K562 (cell line): ENCODE data around the gene PDK1. TPM values are rescaled to one million over a fixed set of nuclear protein-coding genes. Genes with fewer than 3 reads are reported as not detected.

Experiments used
- ATAC-seq: fragments of 200-7000 bp; cut with Tn5 transposase; 3 replicates; pipeline ENCODE4 v1.9.1; 2020; ENCODE audit warnings: moderate library complexity
- BruUV-seq: library from RNA; stranded (reverse); fragments of 400-500 nt; replicated peaks from 2 replicates; lab custom pipeline; 2021; lab: Mats Ljungman, UMichigan
- CTCF ChIA-PET: fragments of 300-600 bp; formaldehyde crosslinking; extraction: SDS; loops from one replicate; lab custom pipeline; 2021; ENCODE audit warnings: low intra/inter-chr PET ratio; lab: Yijun Ruan, JAX
- POLR2A ChIA-PET: fragments of 300-600, 350-650 bp; sonication (Branson Sonifier 250); formaldehyde crosslinking; extraction: SDS; loops from one replicate; lab custom pipeline; 2021; ENCODE audit warnings: antibody characterized with exemption, inconsistent platforms; lab: Yijun Ruan, JAX
- DNase-seq, 4 experiments: peaks; one replicate each; pipeline versions ENCODE4 v3.0.0 to v3.0.0-alpha.2; 2011 to 2018; ENCODE audit warnings: low spot score in 3 of 4, mixed read lengths in 3 of 4; ENCODE audit errors: extremely low read depth in 1 of 4
- FAIRE-seq: peaks from 2 replicates; lab custom pipeline; 2011; peaks lifted over from hg19 to GRCh38; lab: Jason Lieb, UNC
- H2AFZ ChIP-seq: 2 replicates; pipeline ENCODE4 v1.6.0; 2011; ENCODE audit warnings: low read depth, low read length, control low read depth, inconsistent platforms
- H3K27ac ChIP-seq: fragments of 200-600 bp; 3 replicates; pipeline ENCODE4 v1.8.0; 2011; ENCODE audit warnings: low read depth, mild to moderate bottlenecking, control low read depth, inconsistent platforms, low read length, moderate library complexity, mixed read lengths; ENCODE audit errors: extremely low read depth
- H3K27me3 ChIP-seq, 2 experiments: fragments of 300-600 bp in 1 of 2; 2 replicates in 1 of 2; 3 replicates in 1 of 2; pipeline versions ENCODE4 v1.6.0 to v1.8.0; 2011; ENCODE audit warnings: inconsistent platforms in 2 of 2, low read length in 2 of 2, mild to moderate bottlenecking in 1 of 2, mixed read lengths in 1 of 2, moderate library complexity in 1 of 2; ENCODE audit not compliant: control insufficient read depth in 2 of 2, insufficient read depth in 2 of 2
- H3K36me3 ChIP-seq: fragments of 300-600 bp; 3 replicates; pipeline ENCODE4 v1.8.0; 2011; ENCODE audit warnings: mild to moderate bottlenecking, low read length, inconsistent platforms; ENCODE audit not compliant: control insufficient read depth, insufficient read depth
- H3K4me1 ChIP-seq, 2 experiments: fragments of 200-600 bp in 1 of 2; replicated peaks in 1 of 2; 2 replicates in 1 of 2; 3 replicates in 1 of 2; pipeline versions ENCODE4 v1.5.1 to v1.8.0; 2011; ENCODE audit warnings: inconsistent platforms in 2 of 2, low read length in 2 of 2, mild to moderate bottlenecking in 1 of 2, mixed read lengths in 1 of 2, moderate library complexity in 1 of 2; ENCODE audit not compliant: control insufficient read depth in 2 of 2, insufficient read depth in 2 of 2
- H3K4me2 ChIP-seq: 2 replicates; pipeline ENCODE4 v1.6.1; 2011; ENCODE audit warnings: low read length, control low read depth, inconsistent platforms, mixed read lengths; ENCODE audit not compliant: insufficient read depth
- H3K4me3 ChIP-seq: fragments of 200-600 bp; sonication (generic), shearing (Covaris generic); 2 replicates; pipeline ENCODE4 v1.5.1; 2016; ENCODE audit warnings: control low read depth, inconsistent platforms
- H3K79me2 ChIP-seq: fragments of 200-600 bp; 3 replicates; pipeline ENCODE4 v1.8.0; 2011; ENCODE audit warnings: low read length, inconsistent platforms; ENCODE audit not compliant: control insufficient read depth, insufficient read depth
- H3K9ac ChIP-seq, 2 experiments: 2 replicates each; pipeline versions ENCODE4 v1.6.0 to v1.6.1; 2011; ENCODE audit warnings: low read depth in 2 of 2, low read length in 2 of 2, control low read depth in 1 of 2, inconsistent platforms in 1 of 2, mild to moderate bottlenecking in 1 of 2, mixed read lengths in 1 of 2; ENCODE audit not compliant: insufficient read depth in 1 of 2
- H3K9me1 ChIP-seq: one replicate; pipeline ENCODE4 v1.6.0; 2011; ENCODE audit warnings: inconsistent platforms, mild to moderate bottlenecking, low read length, moderate library complexity; ENCODE audit not compliant: control insufficient read depth, insufficient read depth
- H3K9me3 ChIP-seq: replicated peaks from 2 replicates; pipeline ENCODE4 v1.5.1; 2011; ENCODE audit warnings: low read depth, low read length, inconsistent platforms; ENCODE audit not compliant: control insufficient read depth, insufficient read depth
- H4K20me1 ChIP-seq: replicated peaks from 2 replicates; pipeline ENCODE4 v1.6.1; 2011; ENCODE audit warnings: low read length, inconsistent platforms, mixed read lengths; ENCODE audit not compliant: control insufficient read depth, insufficient read depth
- CBX5 ChIP-seq: IDR thresholded peaks from 2 replicates; pipeline ENCODE4 v1.6.1; 2014; ENCODE audit warnings: low read depth, borderline replicate concordance
- CEBPB ChIP-seq: fragments of 450-650 bp; IDR thresholded peaks from 2 replicates; pipeline ENCODE4 v1.6.1; 2016; ENCODE audit warnings: missing genetic modification characterization, missing compliant biosample characterization
- CGGBP1 ChIP-seq: fragments of 250-450 bp; sonication (Bioruptor Pico); IDR thresholded peaks from 2 replicates; pipeline ENCODE4 v1.9.0; 2021; ENCODE audit warnings: mild to moderate bottlenecking
- E4F1 ChIP-seq: fragments of 250-450 bp; sonication (Bioruptor Pico); IDR thresholded peaks from 2 replicates; pipeline ENCODE4 v1.5.0; 2021; ENCODE audit warnings: mild to moderate bottlenecking, borderline replicate concordance
- RBM22 ChIP-seq: fragments of 200-400 bp; formaldehyde crosslinking; IDR thresholded peaks from 2 replicates; pipeline ENCODE4 v1.6.1; 2018; ENCODE audit warnings: low read length, low read depth; ENCODE audit not compliant: poor library complexity, severe bottlenecking
- REST ChIP-seq, 2 experiments: fragments of 450-650 bp; formaldehyde crosslinking in 1 of 2; IDR thresholded peaks; 2 replicates each; pipeline versions ENCODE4 v1.4.0 to v1.6.1; 2014 to 2020; ENCODE audit warnings: mild to moderate bottlenecking in 2 of 2, borderline replicate concordance in 1 of 2, low read depth in 1 of 2
- SP1 ChIP-seq: sonication (generic); formaldehyde crosslinking; IDR thresholded peaks from 2 replicates; pipeline ENCODE4 v1.8.1; 2022; ENCODE audit warnings: mild to moderate bottlenecking, missing genetic modification reagents
- TFAM ChIP-seq: fragments of 250-450 bp; sonication (Bioruptor Pico); conservative IDR thresholded peaks from 2 replicates; pipeline ENCODE4 v1.5.0; 2021; ENCODE audit warnings: mild to moderate bottlenecking, moderate library complexity
- ZBTB9 ChIP-seq: fragments of 450-650 bp; formaldehyde crosslinking; IDR thresholded peaks from 2 replicates; pipeline ENCODE4 v1.4.0; 2020; ENCODE audit warnings: mild to moderate bottlenecking, moderate library complexity
- ZC3H8 ChIP-seq: fragments of 450-650 bp; IDR thresholded peaks from 2 replicates; pipeline ENCODE4 v1.6.1; 2017
- ZNF717 ChIP-seq: fragments of 250-450 bp; sonication (Bioruptor Pico); IDR thresholded peaks from 2 replicates; pipeline ENCODE4 v1.5.0; 2021
- WGBS: fragments of 100-300 bp; shearing (Covaris generic); methylation state at CpG from one replicate; pipeline ENCODE4 v1.1.6; 2016; ENCODE audit warnings: low coverage, mixed read lengths; ENCODE audit not compliant: insufficient coverage; ENCODE audit errors: missing lambda C conversion rate; 5-methylcytosine and 5-hydroxymethylcytosine counted together
- in situ Hi-C: fragments of 300-500 bp; cut with MboI; formaldehyde crosslinking; loops from 4 replicates; pipeline ENCODE4 v1.15.0; 2018; ENCODE audit warnings: inconsistent platforms, mixed read lengths
- intact Hi-C: fragments of 100-400 bp; cut with micrococcal nuclease; formaldehyde crosslinking; loops from 2 replicates; pipeline ENCODE4 v1.14.2; 2022
- polyA plus RNA-seq, 8 experiments: library from polyadenylated mRNA; depleted of rRNA in 4 of 8; stranded (reverse) in 5 of 8; unstranded in 3 of 8; fragments of >200 nt; fragmentation: Nextera tagmentation in 2 of 8; fragmentation: Illumina TruSeq in 1 of 8; extraction: Ambion mirVana in 2 of 8; extraction: Trizol in 1 of 8; gene quantifications; 2 replicates each; pipeline versions ENCODE4 v1.2.1 to v1.2.3, GENCODE V29; 2011 to 2014; ENCODE audit warnings: inconsistent platforms in 1 of 8, missing spikeins in 1 of 8
- total RNA-seq, 7 experiments: library from RNA; depleted of rRNA in 6 of 7; stranded (reverse); fragments of >200 nt in 6 of 7; fragmentation: Illumina TruSeq in 2 of 7; extraction: Trizol in 2 of 7; gene quantifications; 2 replicates each; pipeline versions ENCODE4 v1.2.1 to v1.2.3, GENCODE V29; 2011 to 2021; ENCODE audit warnings: low replicate concordance in 1 of 7

Gene PDK1
- total and polyA plus RNA-seq, 9 of the 15 experiments (the other 6 are each of a cell fraction or from before 2014, with no cell fraction given) = 3.5 to 176 (median 13.9) TPM

GRCh38 chr2:172578054-172578453 lies 22.2 kb downstream of the PDK1 start:
- H3K4me1 ChIP-seq = no peaks in the 10 kb centered on the region
- no peak overlapping the region for H3K4me2 ChIP-seq
- H3K9me3 ChIP-seq = peaks cover 33% of the 10 kb centered on the region
- H3K9me1 ChIP-seq = no peaks in the 10 kb centered on the region
- BruUV-seq = no TSS peak
- ATAC-seq (no peak), DNase-seq (no peak), FAIRE-seq (no peak)
- no peak overlapping the region for H3K9ac ChIP-seq
- in situ Hi-C loops (no loop called here), intact Hi-C loops (no loop called here)
- H3K27ac ChIP-seq = no peak overlapping the region
- no peaks in the 10 kb centered on the region for H3K27me3 ChIP-seq
- H4K20me1 ChIP-seq = no peaks in the 10 kb centered on the region
- H3K4me3 ChIP-seq = no peak overlapping the region
- H2AFZ ChIP-seq = no peak overlapping the region
- WGBS = 65% methylated on average over 1 of the region's 1 CpG
- H3K36me3 ChIP-seq = peaks cover 52% of the 10 kb centered on the region
- ChIA-PET CTCF (no interaction called here), POLR2A (interaction anchor here (1.9 kb wide), 1 partner anchor 13 kb away, joined by 5 read pairs; no protein-coding TSS in a partner anchor)
- H3K79me2 ChIP-seq = peaks cover 51% of the 10 kb centered on the region
- TF ChIP-seq SP1 (CRISPR knock-in tag) = no peak
- TF ChIP-seq TFAM (CRISPR knock-in tag) = no peak
- TF ChIP-seq E4F1 (CRISPR knock-in tag) = no peak
- TF ChIP-seq CBX5 = peak; percentile 62; the same call in 1 of the 2 replicates
- TF ChIP-seq CGGBP1 (CRISPR knock-in tag) = no peak
- no peak for TF ChIP-seq ZNF717 (CRISPR knock-in tag)
- 0 out of 2 replicates have a peak, but pooled peaks have one; percentile 7 for TF ChIP-seq CEBPB
- TF ChIP-seq ZBTB9 (CRISPR knock-in tag) = no peak
- no peak for TF ChIP-seq REST (IDR thresholded peaks at IDR 0.05; ENCODE audit: borderline replicate concordance)
- TF ChIP-seq REST (CRISPR knock-in tag; IDR thresholded peaks at IDR 0.05; ENCODE audit: low read depth) = no peak
- TF ChIP-seq ZC3H8 = no peak
- no peak for TF ChIP-seq RBM22
